ENCODE results near the gene SLC35G2.

DNA sequence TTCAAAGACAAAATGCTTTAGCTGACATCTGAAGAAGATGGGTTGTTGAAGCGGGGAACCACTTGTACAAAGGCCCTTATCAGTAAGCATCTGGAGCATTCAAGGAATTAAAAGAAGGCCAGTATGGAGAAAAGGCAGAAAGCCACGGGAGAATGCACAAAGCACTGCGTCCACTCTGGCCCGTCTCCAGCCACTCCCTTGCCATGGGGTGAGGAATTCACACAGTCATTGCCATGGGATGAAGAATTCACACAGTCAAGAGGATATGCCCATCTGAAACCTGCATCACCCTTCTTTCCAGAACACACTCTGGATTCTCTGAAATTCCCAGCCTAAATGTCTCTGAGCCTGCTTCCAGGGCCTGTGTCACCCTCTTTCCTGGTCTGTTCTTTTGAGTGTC is 40.1 kb upstream of the SLC35G2 start:
- TF ChIP-seq, protein P1, sequence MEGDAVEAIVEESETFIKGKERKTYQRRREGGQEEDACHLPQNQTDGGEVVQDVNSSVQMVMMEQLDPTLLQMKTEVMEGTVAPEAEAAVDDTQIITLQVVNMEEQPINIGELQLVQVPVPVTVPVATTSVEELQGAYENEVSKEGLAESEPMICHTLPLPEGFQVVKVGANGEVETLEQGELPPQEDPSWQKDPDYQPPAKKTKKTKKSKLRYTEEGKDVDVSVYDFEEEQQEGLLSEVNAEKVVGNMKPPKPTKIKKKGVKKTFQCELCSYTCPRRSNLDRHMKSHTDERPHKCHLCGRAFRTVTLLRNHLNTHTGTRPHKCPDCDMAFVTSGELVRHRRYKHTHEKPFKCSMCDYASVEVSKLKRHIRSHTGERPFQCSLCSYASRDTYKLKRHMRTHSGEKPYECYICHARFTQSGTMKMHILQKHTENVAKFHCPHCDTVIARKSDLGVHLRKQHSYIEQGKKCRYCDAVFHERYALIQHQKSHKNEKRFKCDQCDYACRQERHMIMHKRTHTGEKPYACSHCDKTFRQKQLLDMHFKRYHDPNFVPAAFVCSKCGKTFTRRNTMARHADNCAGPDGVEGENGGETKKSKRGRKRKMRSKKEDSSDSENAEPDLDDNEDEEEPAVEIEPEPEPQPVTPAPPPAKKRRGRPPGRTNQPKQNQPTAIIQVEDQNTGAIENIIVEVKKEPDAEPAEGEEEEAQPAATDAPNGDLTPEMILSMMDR (conservative IDR thresholded peaks at IDR 0.05), result no peak
- no peak for TF ChIP-seq ZFX (IDR thresholded peaks at IDR 0.05)

All from C4-2B (cell line).